ENCODE measurements around the gene ZNF576.
"Not testable (repeated sequence)": the region's sequence is repeated elsewhere in the genome, so short reads cannot be mapped to it uniquely, and the experiment has no call there.

Gene ZNF576

DNA sequence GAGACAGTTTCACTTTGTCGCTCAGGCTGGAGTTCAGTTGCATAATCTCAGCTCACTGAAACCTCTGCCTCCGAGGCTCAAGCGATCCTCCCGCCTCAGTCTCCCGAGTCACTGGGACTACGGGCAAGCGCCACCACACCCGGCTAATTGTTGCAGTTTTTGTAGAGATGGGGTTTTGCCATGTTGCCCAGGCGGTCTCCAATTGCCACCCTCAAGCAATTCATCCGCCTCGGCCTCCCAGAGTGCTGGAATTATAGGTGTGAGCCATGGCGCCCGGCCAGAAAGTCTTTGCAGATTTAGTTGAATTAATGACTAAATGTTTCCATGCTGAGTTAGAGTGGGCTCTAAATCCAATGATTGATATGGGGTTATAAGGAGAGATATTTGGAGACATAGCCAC lies 47.8 kb downstream of the ZNF576 start:
- DNase-seq (ENCODE audit: insufficient read length, low spot score) (no peak), FAIRE-seq (no peak)

DNA sequence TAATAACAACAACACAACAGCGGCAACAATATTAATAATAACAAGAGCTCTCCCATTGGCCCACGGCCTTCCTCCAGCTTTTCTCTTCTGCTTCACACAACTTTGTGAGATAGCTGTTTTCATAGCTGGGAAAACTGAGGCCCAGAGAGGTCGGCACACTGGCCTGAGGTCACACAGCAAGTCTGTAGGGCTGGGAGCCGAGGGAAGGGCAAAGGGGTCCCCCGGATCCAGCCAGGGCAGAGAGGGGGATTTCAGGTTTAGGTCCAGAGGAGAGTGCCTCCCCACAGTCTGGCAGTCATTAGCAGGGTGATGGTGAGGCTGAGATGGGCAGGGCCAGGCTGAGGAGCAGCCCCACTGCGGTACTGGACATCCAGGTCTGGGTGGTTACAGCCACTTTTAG lies 52.2 kb downstream of the ZNF576 start:
- no peak for FAIRE-seq

DNA sequence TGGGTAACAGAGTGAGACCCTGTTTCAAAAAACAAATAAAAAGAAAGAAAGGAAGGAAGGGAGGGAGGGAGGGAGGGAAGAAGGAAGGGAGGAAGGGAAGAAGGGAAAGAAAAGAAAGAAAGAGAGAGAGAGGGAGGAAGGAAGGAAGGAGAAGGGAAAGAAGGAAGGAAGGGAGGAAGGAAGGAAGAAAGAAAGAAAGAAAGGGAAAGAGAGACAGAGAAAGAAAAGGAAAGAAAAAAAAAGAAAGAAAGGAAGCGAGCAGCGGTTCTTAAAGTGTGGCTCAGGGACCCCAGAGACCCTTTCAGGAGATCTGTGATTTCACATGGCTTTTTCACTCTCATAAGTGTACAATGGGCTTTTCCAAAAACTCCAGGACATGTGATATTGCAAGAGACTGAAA lies 53.1 kb downstream of the ZNF576 start:
- no peak for FAIRE-seq
- no peak for DNase-seq (ENCODE audit: insufficient read length, low spot score)

More for the DNA sequence above, 52.2 kb downstream of the ZNF576 start:
- no peak for DNase-seq (ENCODE audit: insufficient read length, low spot score)

DNA sequence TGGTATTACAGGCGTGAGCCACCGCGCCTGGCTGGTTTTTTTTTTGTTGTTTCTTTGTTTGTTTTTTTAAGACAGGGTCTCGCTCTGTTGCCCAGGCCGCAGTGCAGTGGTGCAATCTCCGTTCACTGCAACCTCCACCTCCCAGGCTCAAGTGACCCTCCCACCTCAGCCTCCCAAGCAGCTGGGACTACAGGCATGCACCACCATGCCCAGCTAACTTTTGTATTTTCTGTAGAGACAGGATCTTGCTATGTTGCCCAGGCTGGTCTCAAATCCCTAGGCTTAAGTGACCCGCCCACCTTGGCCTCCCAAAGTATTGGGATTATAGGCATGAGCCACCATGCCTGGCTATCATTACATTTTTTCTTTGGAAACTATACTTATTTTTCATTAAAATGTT lies 53.9 kb downstream of the ZNF576 start:
- not testable (repeated sequence) for FAIRE-seq; DNase-seq (ENCODE audit: insufficient read length, low spot score)
